Body of pancreas (tissue), 4 donors: ENCODE measurements around the gene PFKFB3.

Experiments
- POLR2A ChIP-seq, 3 donors: fragments of 450-650 bp; IDR thresholded peaks; one replicate each; pipeline ENCODE4 v1.6.1; 2016; ENCODE audit warnings: antibody characterized with exemption in 3 of 3, mild to moderate bottlenecking in 2 of 3
- TF ChIP-seq, protein P1 (sequence below), 7 experiments: fragments of 450-650 bp in 4 of 7; fragments of 200-600 bp in 3 of 7; sonication (generic) in 3 of 7; IDR thresholded peaks; one replicate each; pipeline ENCODE4 v1.5.1; 2016 to 2019; ENCODE audit warnings: antibody characterized with exemption in 7 of 7

DNA sequence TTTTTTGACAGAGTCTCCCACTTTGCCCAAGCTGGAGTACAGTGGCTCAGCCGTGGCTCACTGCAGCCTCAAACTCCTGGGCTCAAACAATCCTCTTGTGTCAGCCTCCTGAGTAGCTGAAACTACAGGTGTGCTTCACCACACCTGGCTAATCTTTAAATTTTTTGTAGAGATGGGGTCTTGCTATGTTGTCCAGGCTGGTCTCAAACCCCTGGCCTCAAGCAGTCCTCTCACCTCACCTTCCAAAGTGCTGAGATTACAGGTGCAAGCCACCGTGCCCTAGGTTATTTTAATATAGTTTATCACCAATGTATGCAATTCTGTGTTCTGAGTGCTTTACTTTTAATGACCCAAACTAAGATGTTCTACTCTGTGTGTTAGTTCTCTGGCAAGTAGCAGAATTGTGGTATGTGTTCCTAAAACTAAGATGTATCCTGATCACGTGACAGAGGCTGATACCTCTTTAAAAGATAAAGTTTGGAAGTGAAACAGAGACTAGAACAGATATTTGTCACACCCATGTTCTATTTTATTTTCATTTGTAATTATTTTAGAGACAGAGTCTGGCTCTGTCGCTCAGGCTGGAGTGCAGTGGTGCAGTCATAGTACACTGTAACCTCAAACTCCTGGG, 22.1 kb upstream of the PFKFB3 start:
- TF ChIP-seq, protein P1, sequence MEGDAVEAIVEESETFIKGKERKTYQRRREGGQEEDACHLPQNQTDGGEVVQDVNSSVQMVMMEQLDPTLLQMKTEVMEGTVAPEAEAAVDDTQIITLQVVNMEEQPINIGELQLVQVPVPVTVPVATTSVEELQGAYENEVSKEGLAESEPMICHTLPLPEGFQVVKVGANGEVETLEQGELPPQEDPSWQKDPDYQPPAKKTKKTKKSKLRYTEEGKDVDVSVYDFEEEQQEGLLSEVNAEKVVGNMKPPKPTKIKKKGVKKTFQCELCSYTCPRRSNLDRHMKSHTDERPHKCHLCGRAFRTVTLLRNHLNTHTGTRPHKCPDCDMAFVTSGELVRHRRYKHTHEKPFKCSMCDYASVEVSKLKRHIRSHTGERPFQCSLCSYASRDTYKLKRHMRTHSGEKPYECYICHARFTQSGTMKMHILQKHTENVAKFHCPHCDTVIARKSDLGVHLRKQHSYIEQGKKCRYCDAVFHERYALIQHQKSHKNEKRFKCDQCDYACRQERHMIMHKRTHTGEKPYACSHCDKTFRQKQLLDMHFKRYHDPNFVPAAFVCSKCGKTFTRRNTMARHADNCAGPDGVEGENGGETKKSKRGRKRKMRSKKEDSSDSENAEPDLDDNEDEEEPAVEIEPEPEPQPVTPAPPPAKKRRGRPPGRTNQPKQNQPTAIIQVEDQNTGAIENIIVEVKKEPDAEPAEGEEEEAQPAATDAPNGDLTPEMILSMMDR (IDR thresholded peaks at IDR 0.05), result no peak
- TF ChIP-seq POLR2A (IDR thresholded peaks at IDR 0.05), result no peak
